ENCODE measurements around the gene CBX1. TPM values are rescaled to one million over a fixed set of nuclear protein-coding genes. Genes with fewer than 3 reads are reported as not detected.

The CBX1 gene
- total RNA-seq, 1 donor from 2014 or later: 69.3 TPM

- no peak overlapping the region for H3K9ac ChIP-seq (ENCODE audit: low read length)
- no peaks in the 10 kb centered on the region for H3K36me3 Mint-ChIP-seq (ENCODE audit: low read depth, unreplicated experiment)
- no peaks in the 10 kb centered on the region for H3K36me3 ChIP-seq (ENCODE audit: insufficient read depth, low read length)
- no peak overlapping the region for H3K27ac Mint-ChIP-seq (ENCODE audit: unreplicated experiment)
- no peaks in the 10 kb centered on the region for H4K20me1 ChIP-seq (ENCODE audit: insufficient read depth, low read length)
- TF ChIP-seq, protein P1, sequence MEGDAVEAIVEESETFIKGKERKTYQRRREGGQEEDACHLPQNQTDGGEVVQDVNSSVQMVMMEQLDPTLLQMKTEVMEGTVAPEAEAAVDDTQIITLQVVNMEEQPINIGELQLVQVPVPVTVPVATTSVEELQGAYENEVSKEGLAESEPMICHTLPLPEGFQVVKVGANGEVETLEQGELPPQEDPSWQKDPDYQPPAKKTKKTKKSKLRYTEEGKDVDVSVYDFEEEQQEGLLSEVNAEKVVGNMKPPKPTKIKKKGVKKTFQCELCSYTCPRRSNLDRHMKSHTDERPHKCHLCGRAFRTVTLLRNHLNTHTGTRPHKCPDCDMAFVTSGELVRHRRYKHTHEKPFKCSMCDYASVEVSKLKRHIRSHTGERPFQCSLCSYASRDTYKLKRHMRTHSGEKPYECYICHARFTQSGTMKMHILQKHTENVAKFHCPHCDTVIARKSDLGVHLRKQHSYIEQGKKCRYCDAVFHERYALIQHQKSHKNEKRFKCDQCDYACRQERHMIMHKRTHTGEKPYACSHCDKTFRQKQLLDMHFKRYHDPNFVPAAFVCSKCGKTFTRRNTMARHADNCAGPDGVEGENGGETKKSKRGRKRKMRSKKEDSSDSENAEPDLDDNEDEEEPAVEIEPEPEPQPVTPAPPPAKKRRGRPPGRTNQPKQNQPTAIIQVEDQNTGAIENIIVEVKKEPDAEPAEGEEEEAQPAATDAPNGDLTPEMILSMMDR (IDR thresholded peaks at IDR 0.05; ENCODE audit: insufficient read depth, low read depth, low read length): no peak
- TF ChIP-seq EZH2 (IDR thresholded peaks at IDR 0.05; ENCODE audit: insufficient read depth, low read length): no peak
- no peaks in the 10 kb centered on the region for H3K9me3 ChIP-seq (ENCODE audit: insufficient read depth, low read depth, low read length)
- H3K4me3 Mint-ChIP-seq (ENCODE audit: unreplicated experiment): no peak overlapping the region
- no peak overlapping the region for H3K4me2 ChIP-seq (ENCODE audit: low read length)
- no peaks in the 10 kb centered on the region for H3K9me3 Mint-ChIP-seq (ENCODE audit: unreplicated experiment)
- H3K27ac ChIP-seq (ENCODE audit: low read depth, low read length): no peak overlapping the region
- H3K27me3 ChIP-seq (ENCODE audit: insufficient read depth, low read length): peaks cover 66% of the 10 kb centered on the region
- no peak overlapping the region for H3K4me3 ChIP-seq (ENCODE audit: insufficient read depth, low read depth, low read length)
- no peaks in the 10 kb centered on the region for H3K4me1 Mint-ChIP-seq (ENCODE audit: low read depth, unreplicated experiment)
- H3K4me1 ChIP-seq (ENCODE audit: insufficient read depth, low read length): no peaks in the 10 kb centered on the region
- no peaks in the 10 kb centered on the region for H3K79me2 ChIP-seq (ENCODE audit: insufficient read depth, low read length)
- no peak for DNase-seq (ENCODE audit: low read depth)
- H3K27me3 Mint-ChIP-seq (ENCODE audit: low read depth, unreplicated experiment): peaks cover 55% of the 10 kb centered on the region
- no peak overlapping the region for H2AFZ ChIP-seq (ENCODE audit: low read depth, low read length)
- FAIRE-seq: no peak
Measured at GRCh38 chr17:48149787-48150463, 48.6 kb upstream of the CBX1 start.

DNA sequence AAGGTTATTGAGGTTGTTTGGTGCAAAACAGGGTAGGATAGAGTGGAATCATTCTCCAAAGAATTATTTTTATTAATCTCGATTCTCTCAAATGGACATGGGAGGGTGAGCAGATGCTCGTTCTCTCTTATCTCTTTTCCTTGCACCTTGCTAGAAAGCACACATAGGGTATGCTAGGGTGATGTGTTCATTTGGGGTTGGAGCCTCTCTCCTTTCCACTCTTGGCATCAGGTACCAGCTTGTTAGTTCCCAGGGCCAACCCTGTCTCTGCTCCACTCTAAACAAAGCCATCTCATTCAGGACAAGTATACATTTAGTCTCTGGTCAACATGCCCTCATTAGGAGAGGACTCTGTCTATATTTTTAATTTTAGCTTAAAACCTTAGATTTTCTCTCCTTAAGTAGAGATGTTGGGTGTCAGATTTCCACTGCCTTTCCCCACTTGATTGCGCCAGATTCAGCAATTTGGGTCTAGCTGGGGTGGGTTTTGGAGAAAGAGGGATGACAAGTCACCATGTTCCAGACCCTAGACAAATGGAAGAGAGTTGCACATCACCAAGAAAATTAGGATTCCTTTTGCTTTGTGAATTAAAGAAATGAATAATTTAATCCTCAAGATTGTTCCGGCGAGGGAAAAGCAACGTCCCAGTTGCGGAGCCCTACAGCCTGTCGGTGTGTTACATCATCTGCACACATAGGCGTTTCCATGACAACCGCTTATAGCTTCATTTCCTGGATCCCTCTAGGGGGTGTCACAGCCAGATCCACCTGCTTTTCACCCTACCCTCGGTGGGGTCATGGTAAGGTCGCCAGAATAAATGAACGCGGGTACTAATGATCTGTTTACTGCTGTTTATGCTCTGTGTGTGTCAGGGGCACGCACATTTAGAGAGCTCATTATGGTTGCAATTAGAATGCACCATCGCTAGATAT is 47.8 kb upstream of the CBX1 start:
- no peaks in the 10 kb centered on the region for H3K36me3 Mint-ChIP-seq (ENCODE audit: low read depth, unreplicated experiment)
- H3K27ac Mint-ChIP-seq (ENCODE audit: unreplicated experiment): no peak overlapping the region
- no peaks in the 10 kb centered on the region for H3K4me1 ChIP-seq (ENCODE audit: insufficient read depth, low read length)
- H3K27me3 Mint-ChIP-seq (ENCODE audit: low read depth, unreplicated experiment): peaks cover 60% of the 10 kb centered on the region
- H3K36me3 ChIP-seq (ENCODE audit: insufficient read depth, low read length): no peaks in the 10 kb centered on the region
- H3K4me3 ChIP-seq (ENCODE audit: insufficient read depth, low read depth, low read length): no peak overlapping the region
- peaks cover 72% of the 10 kb centered on the region for H3K27me3 ChIP-seq (ENCODE audit: insufficient read depth, low read length)
- H4K20me1 ChIP-seq (ENCODE audit: insufficient read depth, low read length): no peaks in the 10 kb centered on the region
- no peak overlapping the region for H3K27ac ChIP-seq (ENCODE audit: low read depth, low read length)
- no peak for DNase-seq (ENCODE audit: low read depth)
- no peak for FAIRE-seq
- no peaks in the 10 kb centered on the region for H3K79me2 ChIP-seq (ENCODE audit: insufficient read depth, low read length)
- no peak overlapping the region for H2AFZ ChIP-seq (ENCODE audit: low read depth, low read length)
- no peak overlapping the region for H3K4me2 ChIP-seq (ENCODE audit: low read length)
- no peak overlapping the region for H3K9ac ChIP-seq (ENCODE audit: low read length)
- TF ChIP-seq, protein P1 (IDR thresholded peaks at IDR 0.05; ENCODE audit: insufficient read depth, low read depth, low read length): no peak
- no peak for TF ChIP-seq EZH2 (IDR thresholded peaks at IDR 0.05; ENCODE audit: insufficient read depth, low read length)
- H3K4me3 Mint-ChIP-seq (ENCODE audit: unreplicated experiment): no peak overlapping the region
- no peaks in the 10 kb centered on the region for H3K9me3 Mint-ChIP-seq (ENCODE audit: unreplicated experiment)
- no peaks in the 10 kb centered on the region for H3K9me3 ChIP-seq (ENCODE audit: insufficient read depth, low read depth, low read length)
- H3K4me1 Mint-ChIP-seq (ENCODE audit: low read depth, unreplicated experiment): no peaks in the 10 kb centered on the region
